Non-pigmented ciliary epithelial cell (primary cell): ENCODE data around the gene PEX5L.

Experiments used
- DNase-seq: peaks from one replicate; pipeline ENCODE4 v3.0.0-alpha.2; 2010; ENCODE audit warnings: low read depth

Gene PEX5L

GRCh38 chr3:179775416-179776122 is 261.2 kb downstream of the PEX5L start:
- no peak for DNase-seq

DNA sequence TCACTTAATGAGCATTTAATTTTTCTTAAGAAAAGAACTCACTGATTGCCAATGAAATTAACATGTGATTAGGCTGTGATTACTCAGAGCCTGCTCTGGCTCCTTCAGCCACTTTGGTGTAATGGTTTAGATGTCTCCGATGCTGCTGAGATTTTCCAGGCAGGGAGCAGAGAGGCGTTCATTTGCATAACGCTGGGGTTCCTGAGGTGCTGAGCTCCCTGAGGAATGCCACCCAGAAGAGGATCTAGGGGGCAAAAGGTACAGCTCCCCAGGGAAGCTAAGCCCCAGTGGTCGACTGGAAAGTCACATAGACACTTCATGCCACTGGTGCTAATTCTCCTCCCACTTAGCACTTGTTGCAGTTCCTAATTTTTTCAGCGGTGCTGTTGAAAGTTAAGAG is 264.4 kb downstream of the PEX5L start:
- no peak for DNase-seq

DNA sequence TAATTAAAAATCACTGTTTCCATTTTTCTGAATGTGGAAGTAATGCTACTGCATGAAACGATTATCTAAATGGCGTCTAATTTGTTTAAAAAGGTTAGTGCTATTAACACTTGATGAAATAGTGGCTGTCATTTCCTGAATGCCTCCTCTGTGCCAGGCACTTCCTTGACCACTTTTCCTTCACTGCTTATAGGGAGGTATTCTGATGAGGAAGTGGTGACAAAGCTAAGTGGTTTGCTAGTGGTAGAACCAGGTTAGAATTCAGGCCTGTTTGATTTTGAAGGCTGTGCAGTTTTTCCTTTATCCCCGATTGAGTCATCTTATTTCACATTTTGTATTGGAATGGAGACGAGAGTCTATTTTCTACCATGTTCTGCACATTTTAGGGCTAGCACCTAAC is 264.9 kb downstream of the PEX5L start:
- no peak for DNase-seq

DNA sequence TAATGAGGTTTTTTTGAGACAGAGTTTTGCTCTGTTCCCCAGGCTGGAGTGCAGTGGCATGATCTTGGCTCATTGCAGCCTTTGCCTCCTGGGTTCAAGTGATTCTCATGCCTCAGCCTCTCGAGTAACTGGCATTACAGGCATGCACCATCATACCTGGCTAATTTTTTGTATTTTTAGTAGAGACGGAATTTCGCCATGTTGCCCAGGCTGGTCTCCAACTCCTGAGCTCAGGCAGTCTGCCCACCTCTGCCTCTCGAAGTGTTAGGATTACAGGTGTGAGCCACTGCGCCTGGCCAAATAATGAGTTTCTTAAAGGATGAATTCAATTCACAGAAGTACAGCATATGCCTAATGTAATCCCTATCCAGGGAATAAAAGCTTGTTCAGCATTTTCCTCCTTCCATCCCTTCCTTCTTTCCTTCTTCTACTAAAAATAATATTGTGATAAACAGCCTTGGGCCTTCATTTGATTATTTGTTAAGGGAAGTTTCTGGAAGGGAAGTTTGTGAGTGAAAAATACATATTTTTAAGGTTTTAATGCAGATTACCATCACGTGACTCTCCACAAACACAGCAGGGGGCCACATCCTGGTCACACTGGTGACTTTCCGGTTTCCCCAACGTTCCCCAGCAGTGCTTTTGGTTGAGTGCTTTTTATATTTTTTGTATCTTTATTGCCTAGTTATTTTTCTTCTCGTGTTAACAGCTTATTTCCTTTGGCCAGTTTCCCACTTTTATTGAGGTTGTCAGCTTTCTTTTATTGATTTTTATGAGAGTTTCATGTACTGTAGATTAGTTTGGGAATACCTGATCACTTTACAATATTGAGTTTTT is 267.1 kb downstream of the PEX5L start:
- DNase-seq = no peak

DNA sequence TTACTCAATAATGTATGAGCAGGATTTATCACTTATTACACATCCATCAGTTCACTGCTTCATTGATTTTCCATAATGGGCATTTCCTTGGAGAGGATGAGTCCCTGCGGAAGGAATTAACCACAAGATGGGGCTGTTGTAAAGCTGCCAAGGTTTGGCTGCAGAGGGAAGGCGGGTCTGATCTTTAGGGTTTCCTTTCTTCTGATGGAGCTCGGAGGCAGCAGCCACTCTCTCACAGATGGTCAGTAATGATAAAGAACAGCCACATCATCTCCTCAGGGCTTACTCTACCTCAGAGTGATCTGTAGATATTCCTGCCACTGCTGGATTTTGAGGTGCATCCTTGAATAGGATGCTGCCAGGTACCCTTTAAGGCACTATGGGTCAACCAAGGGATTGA is 268.7 kb downstream of the PEX5L start:
- DNase-seq = no peak

- DNase-seq = no peak
These were observed 270.2 kb downstream of the PEX5L start for GRCh38 chr3:179766416-179767133.

DNA sequence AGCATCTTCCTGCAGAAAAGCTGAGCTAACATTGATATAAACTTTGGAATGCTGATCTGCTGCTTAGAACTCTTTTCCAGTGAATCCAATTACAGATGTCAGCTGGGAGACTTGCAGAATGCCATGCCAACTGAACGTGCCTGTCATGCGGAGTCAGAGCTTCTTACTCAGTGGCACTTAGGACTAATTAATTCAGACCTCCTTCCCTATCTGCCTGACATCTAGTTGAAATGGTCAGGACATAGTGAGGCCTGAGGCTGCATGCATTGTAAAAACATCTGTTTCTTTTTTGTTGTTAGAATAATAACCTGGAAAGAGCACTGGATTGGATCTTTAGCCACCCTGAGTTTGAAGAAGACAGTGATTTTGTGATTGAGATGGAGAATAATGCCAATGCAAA is 271.3 kb downstream of the PEX5L start:
- no peak for DNase-seq

- DNase-seq = peak; percentile 59
These were observed 275.8 kb downstream of the PEX5L start for GRCh38 chr3:179760944-179761343.

DNA sequence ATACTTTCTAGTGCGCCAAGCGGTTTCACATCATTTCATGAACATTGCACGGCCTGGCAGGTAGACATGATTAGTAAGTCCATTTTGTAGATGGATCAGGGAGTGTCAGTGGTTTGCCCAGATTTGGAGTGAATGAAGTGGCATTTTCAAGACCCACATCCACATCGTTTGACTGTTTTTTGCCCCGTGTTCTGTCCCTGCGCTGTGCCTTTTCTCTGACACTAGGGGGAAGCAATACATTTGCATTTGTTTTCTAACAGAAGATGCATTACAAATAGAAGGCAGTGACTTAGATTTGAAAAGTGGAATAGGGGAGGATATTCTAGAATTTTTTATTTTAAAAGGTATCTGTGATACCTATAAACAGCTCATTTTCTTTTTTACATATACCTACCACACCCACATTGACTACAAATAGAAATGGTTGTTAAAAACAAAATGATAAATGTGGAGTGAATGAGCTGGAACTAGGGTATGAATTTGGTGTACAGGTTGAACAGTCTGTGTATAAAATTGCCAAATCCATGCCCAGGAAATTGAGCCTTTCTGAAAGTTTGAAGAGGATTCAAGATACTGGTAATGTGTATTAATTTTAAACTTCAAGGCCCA is 285.9 kb downstream of the PEX5L start:
- no peak for DNase-seq

DNA sequence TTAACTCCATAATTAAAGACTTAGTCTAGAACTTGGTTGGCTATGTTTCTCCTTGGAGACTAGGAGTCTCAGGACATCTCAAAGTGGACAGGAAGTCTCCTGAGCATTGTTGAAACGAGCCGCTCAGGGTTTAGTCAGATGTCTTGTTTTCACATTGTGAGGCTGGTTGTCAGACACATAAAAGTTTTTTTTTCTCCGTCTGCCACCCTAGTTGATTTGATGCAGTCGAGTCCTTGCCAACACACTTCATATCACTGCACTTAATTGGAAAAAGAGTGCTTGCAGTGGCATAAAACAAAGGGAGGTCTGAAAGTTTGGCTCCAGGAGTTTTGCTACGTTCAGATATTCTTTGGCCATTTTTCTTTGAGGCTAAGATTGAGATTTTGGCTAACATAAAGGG is 291.0 kb downstream of the PEX5L start:
- DNase-seq = no peak

- DNase-seq = no peak
These were observed 291.7 kb downstream of the PEX5L start for GRCh38 chr3:179745079-179745478.
